Liver (tissue), 5 donors: ENCODE results near the gene VPS26A. TPM values are rescaled to one million over a fixed set of nuclear protein-coding genes. Genes with fewer than 3 reads are reported as not detected.

ENCODE experiments used
- polyA plus RNA-seq, 2 donors: library from polyadenylated mRNA; stranded (reverse) in 1 of 2; unstranded in 1 of 2; fragments of 200-250 nt in 1 of 2; fragments of >200 nt in 1 of 2; fragmentation: Nextera tagmentation in 1 of 2; extraction: Ambion mirVana in 1 of 2; gene quantifications; one replicate each; pipeline versions ENCODE4 v1.2.1 to v1.2.3, GENCODE V29; 2013 to 2015
- small RNA-seq: library from RNA; depleted of rRNA; stranded (forward); fragments of <200 nt; gene quantifications from one replicate; pipeline ENCODE3, GENCODE V24; 2014
- total RNA-seq, 2 donors: library from RNA; depleted of rRNA; stranded (reverse); fragments of >200 nt; gene quantifications; one replicate each; pipeline ENCODE4 v1.2.3, GENCODE V29; 2014
- donor health status: healthy.
- donor health status: healthy.
- donor health status: healthy.

Gene VPS26A
- total and polyA plus RNA-seq, 4 donors = 10.9 to 21.4 (median 14.5) TPM

Small RNA genes lying within 50 kb of the gene (small RNA-seq; reads per million reads assigned to genes)
- not detected for gene RF00017

Other genes with a start within 250 kb of the VPS26A start
- gene DDX50, start 222.9 kb upstream of the VPS26A start, total RNA-seq = 10 to 100 TPM; 13.0 to 18.8 TPM
- gene DDX50, start 222.9 kb upstream of the VPS26A start, polyA plus RNA-seq = 1 to 10 TPM; 7.0 to 8.0 TPM
- 10 to 100 TPM; 32.3 to 38.4 TPM for gene DDX21, start 168.0 kb upstream of the VPS26A start, total RNA-seq
- 10 to 100 TPM; 13.9 to 20.1 TPM for gene DDX21, start 168.0 kb upstream of the VPS26A start, polyA plus RNA-seq
- gene KIFBP, start 135.4 kb upstream of the VPS26A start, total RNA-seq = 10 to 100 TPM in 1 of 2 donors, 1 to 10 TPM in 1; 8.5 to 11.2 TPM
- 1 to 10 TPM; 5.7 to 7.3 TPM for gene KIFBP, start 135.4 kb upstream of the VPS26A start, polyA plus RNA-seq
- 100 to 1,000 TPM in 1 of 2 donors, 10 to 100 TPM in 1; 32.2 to 305 TPM for gene SRGN, start 36.1 kb upstream of the VPS26A start, total RNA-seq
- gene SRGN, start 36.1 kb upstream of the VPS26A start, polyA plus RNA-seq = 10 to 100 TPM; 19.5 to 50.3 TPM
- gene SUPV3L1, start 56.1 kb downstream of the VPS26A start, total RNA-seq = 10 to 100 TPM; 14.1 to 21.7 TPM
- gene SUPV3L1, start 56.1 kb downstream of the VPS26A start, polyA plus RNA-seq = 10 to 100 TPM; 14.5 to 20.6 TPM
- 10 to 100 TPM in 1 of 2 donors, 1 to 10 TPM in 1; 5.6 to 20.0 TPM for gene HKDC1, start 96.2 kb downstream of the VPS26A start, total RNA-seq
- 1 to 10 TPM in 1 of 2 donors, under 1 TPM in 1; 0.53 to 4.8 TPM for gene HKDC1, start 96.2 kb downstream of the VPS26A start, polyA plus RNA-seq
- 100 to 1,000 TPM in 1 of 2 donors, 1 to 10 TPM in 1; 9.4 to 166 TPM for gene HK1, start 154.3 kb downstream of the VPS26A start, total RNA-seq
- 1 to 10 TPM; 1.8 to 5.3 TPM for gene HK1, start 154.3 kb downstream of the VPS26A start, polyA plus RNA-seq